Colonic mucosa (tissue), 4 donors: ENCODE results near the gene STKLD1. TPM values are rescaled to one million over a fixed set of nuclear protein-coding genes. Genes with fewer than 3 reads are reported as not detected.
"Not testable (repeated sequence)": the region's sequence is repeated elsewhere in the genome, so short reads cannot be mapped to it uniquely, and the experiment has no call there.

Source experiments
- DNase-seq: peaks from one replicate; pipeline ENCODE4 v3.0.0-alpha.2; 2020
- H3K27ac ChIP-seq: fragments of 200-600 bp; one replicate; pipeline ENCODE4 v1.8.0; 2021
- H3K27me3 ChIP-seq: fragments of 200-600 bp; one replicate; pipeline ENCODE4 v1.8.0; 2021
- H3K36me3 ChIP-seq: fragments of 200-600 bp; one replicate; pipeline ENCODE4 v1.8.0; 2021
- H3K4me1 ChIP-seq: fragments of 200-600 bp; one replicate; pipeline ENCODE4 v1.8.0; 2021; ENCODE audit warnings: mild to moderate bottlenecking
- H3K4me3 ChIP-seq: fragments of 200-600 bp; one replicate; pipeline ENCODE4 v1.8.0; 2021
- H3K9ac ChIP-seq, 2 donors: one replicate each; pipeline ENCODE4 v1.7.0; 2013; ENCODE audit warnings: control low read depth in 2 of 2, low read depth in 2 of 2, low read length in 2 of 2
- H3K9me3 ChIP-seq: fragments of 200-600 bp; one replicate; pipeline ENCODE4 v1.8.0; 2021
- CTCF ChIP-seq: fragments of 200-600 bp; IDR thresholded peaks from one replicate; pipeline ENCODE4 v1.8.0; 2022; ENCODE audit warnings: antibody characterized with exemption, mild to moderate bottlenecking
- intact Hi-C: fragments of 100-400 bp; cut with DNase I; formaldehyde crosslinking; loops from one replicate; pipeline ENCODE4 v1.14.1; 2022
- total RNA-seq, 2 donors: library from RNA; stranded (reverse); fragmentation: NEBNext Ultra II Directional in 1 of 2; extraction: Animal tissue kit (Norgen Biotek cat#: 25700) in 1 of 2; gene quantifications; one replicate each; pipeline ENCODE4 v1.2.1, GENCODE V29; 2021
- donor health status: healthy.
- donor health status: DM: no; HTN: no; CAD: no.
- donor health status: DM: no; HTN: no; CAD: no.

The STKLD1 gene
- under 1 TPM in 1 of 2 donors, not detected in 1; 0.45 TPM for total RNA-seq

DNA sequence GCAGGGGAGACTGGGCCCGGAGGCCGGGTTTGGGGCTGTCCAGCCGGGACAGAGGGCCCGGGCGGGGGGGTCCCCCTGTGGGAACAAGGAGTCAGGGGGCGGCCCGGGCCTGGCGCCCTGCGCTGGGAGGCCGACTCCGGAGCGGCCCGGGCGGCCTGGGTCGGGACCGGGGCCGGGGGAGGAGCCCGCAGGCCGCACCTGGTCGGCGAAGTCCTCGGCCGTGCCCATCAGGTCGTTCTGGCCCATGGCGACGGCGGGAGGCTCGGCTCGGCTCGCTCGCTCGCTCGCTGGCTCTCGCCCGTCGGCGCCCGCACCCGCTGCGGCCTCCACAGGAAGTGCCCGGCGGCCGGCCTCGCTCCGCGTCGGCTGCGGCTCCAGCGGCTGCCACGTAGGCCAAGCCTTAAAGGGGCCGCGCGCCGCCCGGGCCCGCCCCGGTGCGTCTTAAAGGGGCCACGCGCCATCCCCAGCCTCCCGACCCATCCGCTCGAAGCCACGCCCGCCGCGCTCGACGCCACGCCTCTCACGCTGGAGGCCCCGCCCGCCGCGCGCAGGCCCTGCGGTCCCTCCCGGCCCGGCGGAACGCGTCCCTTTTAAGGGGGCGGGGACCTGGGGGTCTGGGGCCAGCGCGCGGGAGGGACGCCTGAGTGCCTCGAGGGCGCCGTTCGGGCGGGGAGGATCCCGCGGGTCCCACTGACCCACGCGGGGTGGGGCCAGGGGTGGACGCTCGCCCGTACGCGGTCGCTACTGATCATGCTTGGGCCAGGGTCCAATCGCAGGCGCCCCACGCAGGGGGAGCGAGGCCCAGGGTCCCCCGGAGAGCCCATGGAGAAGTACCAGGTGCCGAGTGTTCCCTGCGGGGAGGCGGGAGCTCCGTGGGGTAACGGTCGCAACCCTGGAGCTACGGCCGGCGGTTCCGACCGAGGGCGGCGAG lies at the start of gene STKLD1, which contains the start of gene SURF4:
Gene STKLD1 (plus strand): TSS at position 643 of the 931 bp plus-strand sequence. CDS start 108 bp downstream, at position 751.
Gene SURF4 (minus strand): TSS at position 337 of the 931 bp plus-strand sequence. CDS start 91 bp downstream, at position 246.
- peak within 1 kb of the TSS; percentile 95 for H3K27ac ChIP-seq
- no peaks in the 10 kb centered on the region for H3K36me3 ChIP-seq
- H3K27me3 ChIP-seq: no peaks in the 10 kb centered on the region
- peak; percentile 97 for DNase-seq
- peaks cover 15% of the 10 kb centered on the region for H3K4me1 ChIP-seq
- peak within 1 kb of the TSS; percentile 94 to 98 for H3K9ac ChIP-seq
- no peak for TF ChIP-seq CTCF
- intact Hi-C loops: no loop called here
- peak within 1 kb of the TSS; percentile 73 for H3K4me3 ChIP-seq
- no peaks in the 10 kb centered on the region for H3K9me3 ChIP-seq

GRCh38 chr9:133327021-133327420 lies 49.1 kb upstream of the STKLD1 start:
- not testable (repeated sequence) for H3K27me3 ChIP-seq, H3K4me3 ChIP-seq, H3K9me3 ChIP-seq, H3K4me1 ChIP-seq, H3K27ac ChIP-seq, H3K9ac ChIP-seq, DNase-seq
- intact Hi-C loops: loop anchor here (10.0 kb wide), 1 partner anchor 92 kb away; no protein-coding TSS in a partner anchor
- peaks cover 14% of the 10 kb centered on the region for H3K36me3 ChIP-seq

DNA sequence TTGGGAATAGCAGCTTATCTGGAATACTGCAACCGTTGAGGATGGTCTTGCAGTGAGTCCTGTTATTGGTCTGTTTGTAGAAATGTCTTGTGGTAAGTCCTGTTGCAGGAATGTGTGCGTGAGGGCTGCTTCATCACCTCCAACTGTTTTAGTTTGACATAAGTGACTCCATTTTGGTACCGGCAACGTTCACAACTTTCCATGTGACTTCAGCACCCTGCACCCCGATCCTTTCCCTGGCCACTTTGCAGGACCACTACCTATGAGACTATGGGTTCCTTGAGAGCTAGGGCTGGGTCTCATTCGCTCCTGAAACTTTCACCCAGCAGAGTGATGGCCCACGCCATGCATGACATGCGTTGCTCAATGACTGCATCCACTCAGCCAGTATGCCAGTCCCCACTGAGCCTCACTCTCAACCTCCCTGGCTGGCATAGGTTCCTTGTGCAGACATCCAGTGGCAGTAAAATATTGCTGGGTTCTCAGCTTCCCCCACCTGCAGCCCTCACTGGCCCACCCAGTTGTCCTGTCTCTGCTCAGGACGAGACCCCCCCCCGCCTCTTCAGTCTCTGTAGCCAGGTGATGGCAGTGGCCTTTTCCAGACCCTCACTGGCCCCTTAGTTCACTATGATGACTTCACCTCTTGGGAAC lies 48.2 kb upstream of the STKLD1 start:
- no peaks in the 10 kb centered on the region for H3K27me3 ChIP-seq
- intact Hi-C loops: loop anchor here (2.0 to 10.0 kb wide), 2 partner anchors 93 to 141 kb away; no protein-coding TSS in a partner anchor
- no peaks in the 10 kb centered on the region for H3K4me1 ChIP-seq
- H3K27ac ChIP-seq: no peak overlapping the region
- no peak for TF ChIP-seq CTCF
- H3K4me3 ChIP-seq: no peak overlapping the region
- H3K9me3 ChIP-seq: no peaks in the 10 kb centered on the region
- no peak overlapping the region for H3K9ac ChIP-seq
- DNase-seq: no peak
- peaks cover 22% of the 10 kb centered on the region for H3K36me3 ChIP-seq

- not testable (repeated sequence) for H3K4me3 ChIP-seq, H3K9ac ChIP-seq, H3K27ac ChIP-seq, H3K27me3 ChIP-seq, H3K9me3 ChIP-seq
- Histone ChIP-seq H3K36me3 (peaks cover 29% of the 10 kb centered on the region), H3K4me1 (peaks cover 10% of the 10 kb centered on the region)
- peak; percentile 52 for DNase-seq
- TF ChIP-seq CTCF: peak; percentile 64
- intact Hi-C loops: loop anchor here (2.0 to 10.0 kb wide), 2 partner anchors 95 to 143 kb away; no protein-coding TSS in a partner anchor
Observed at GRCh38 chr9:133329306-133330156, 46.6 kb upstream of the STKLD1 start.

- intact Hi-C loops: no loop called here
- TF ChIP-seq CTCF: no peak
- H3K36me3 ChIP-seq: peaks cover 29% of the 10 kb centered on the region
Observed at GRCh38 chr9:133331221-133331620, 44.9 kb upstream of the STKLD1 start.

More at GRCh38 chr9:133331221-133331620, 44.9 kb upstream of the STKLD1 start:
- DNase-seq: no peak
- Histone ChIP-seq H3K27me3 (no peaks in the 10 kb centered on the region), H3K4me3 (no peak overlapping the region), H3K9ac (no peak overlapping the region), H3K9me3 (no peaks in the 10 kb centered on the region), H3K4me1 (peaks cover 18% of the 10 kb centered on the region), H3K27ac (no peak overlapping the region)
